VCaP (cell line): ENCODE results near the gene FREM1.

ENCODE experiments used
- H3K27ac ChIP-seq: fragments of 450-650 bp; 2 replicates; pipeline ENCODE4 v1.5.1; 2017
- CTCF ChIP-seq: fragments of 450-650 bp; conservative IDR thresholded peaks from 2 replicates; pipeline ENCODE4 v1.5.1; 2017; ENCODE audit warnings: mild to moderate bottlenecking, moderate library complexity

The FREM1 gene

GRCh38 chr9:14692470-14693250 lies 217.6 kb downstream of the FREM1 start:
- TF ChIP-seq CTCF = no peak
- peak overlapping the region; percentile 94 for H3K27ac ChIP-seq

- TF ChIP-seq CTCF = no peak
- peak overlapping the region; percentile 94 for H3K27ac ChIP-seq
These were observed 219.1 kb downstream of the FREM1 start for GRCh38 chr9:14690948-14691730.

GRCh38 chr9:14687042-14687719 lies 223.0 kb downstream of the FREM1 start:
- no peak for TF ChIP-seq CTCF
- no peak overlapping the region for H3K27ac ChIP-seq

GRCh38 chr9:14686168-14686567 lies 224.1 kb downstream of the FREM1 start:
- no peak for TF ChIP-seq CTCF
- no peak overlapping the region for H3K27ac ChIP-seq
